Mammary epithelial cell (primary cell): ENCODE results near the gene USPL1.

Experiments
- EZH2 ChIP-seq: IDR thresholded peaks from 2 replicates; pipeline ENCODE4 v1.6.1; 2012; ENCODE audit warnings: low read length, inconsistent platforms, borderline replicate concordance
- TF ChIP-seq, protein P1 (sequence below), 2 donors: IDR thresholded peaks in 1 of 2; conservative IDR thresholded peaks in 1 of 2; 2 replicates each; pipeline ENCODE4 v1.5.1; 2011 to 2012; ENCODE audit warnings: inconsistent platforms in 2 of 2, low read length in 2 of 2, mild to moderate bottlenecking in 2 of 2, control low read depth in 1 of 2, low read depth in 1 of 2; ENCODE audit not compliant: insufficient read depth in 1 of 2; ENCODE audit errors: extremely low read depth in 1 of 2

GRCh38 chr13:30698488-30699005, 80.8 kb downstream of the USPL1 start:
- TF ChIP-seq, protein P1, sequence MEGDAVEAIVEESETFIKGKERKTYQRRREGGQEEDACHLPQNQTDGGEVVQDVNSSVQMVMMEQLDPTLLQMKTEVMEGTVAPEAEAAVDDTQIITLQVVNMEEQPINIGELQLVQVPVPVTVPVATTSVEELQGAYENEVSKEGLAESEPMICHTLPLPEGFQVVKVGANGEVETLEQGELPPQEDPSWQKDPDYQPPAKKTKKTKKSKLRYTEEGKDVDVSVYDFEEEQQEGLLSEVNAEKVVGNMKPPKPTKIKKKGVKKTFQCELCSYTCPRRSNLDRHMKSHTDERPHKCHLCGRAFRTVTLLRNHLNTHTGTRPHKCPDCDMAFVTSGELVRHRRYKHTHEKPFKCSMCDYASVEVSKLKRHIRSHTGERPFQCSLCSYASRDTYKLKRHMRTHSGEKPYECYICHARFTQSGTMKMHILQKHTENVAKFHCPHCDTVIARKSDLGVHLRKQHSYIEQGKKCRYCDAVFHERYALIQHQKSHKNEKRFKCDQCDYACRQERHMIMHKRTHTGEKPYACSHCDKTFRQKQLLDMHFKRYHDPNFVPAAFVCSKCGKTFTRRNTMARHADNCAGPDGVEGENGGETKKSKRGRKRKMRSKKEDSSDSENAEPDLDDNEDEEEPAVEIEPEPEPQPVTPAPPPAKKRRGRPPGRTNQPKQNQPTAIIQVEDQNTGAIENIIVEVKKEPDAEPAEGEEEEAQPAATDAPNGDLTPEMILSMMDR (conservative IDR thresholded peaks at IDR 0.05 in 1 of 2, IDR thresholded peaks at IDR 0.05 in 1 of 2; ENCODE audit: extremely low read depth in 1 of 2, insufficient read depth in 1 of 2, low read depth in 1 of 2, low read length in 2 of 2) = no peak
- no peak for TF ChIP-seq EZH2
